Measurements from ENCODE around the gene PCDHGB7. TPM values are rescaled to one million over a fixed set of nuclear protein-coding genes. Genes with fewer than 3 reads are reported as not detected.
"Not testable (repeated sequence)": the region's sequence is repeated elsewhere in the genome, so short reads cannot be mapped to it uniquely, and the experiment has no call there.

Gene PCDHGB7
- total RNA-seq, 2 experiments from 2014 or later, result not detected

DNA sequence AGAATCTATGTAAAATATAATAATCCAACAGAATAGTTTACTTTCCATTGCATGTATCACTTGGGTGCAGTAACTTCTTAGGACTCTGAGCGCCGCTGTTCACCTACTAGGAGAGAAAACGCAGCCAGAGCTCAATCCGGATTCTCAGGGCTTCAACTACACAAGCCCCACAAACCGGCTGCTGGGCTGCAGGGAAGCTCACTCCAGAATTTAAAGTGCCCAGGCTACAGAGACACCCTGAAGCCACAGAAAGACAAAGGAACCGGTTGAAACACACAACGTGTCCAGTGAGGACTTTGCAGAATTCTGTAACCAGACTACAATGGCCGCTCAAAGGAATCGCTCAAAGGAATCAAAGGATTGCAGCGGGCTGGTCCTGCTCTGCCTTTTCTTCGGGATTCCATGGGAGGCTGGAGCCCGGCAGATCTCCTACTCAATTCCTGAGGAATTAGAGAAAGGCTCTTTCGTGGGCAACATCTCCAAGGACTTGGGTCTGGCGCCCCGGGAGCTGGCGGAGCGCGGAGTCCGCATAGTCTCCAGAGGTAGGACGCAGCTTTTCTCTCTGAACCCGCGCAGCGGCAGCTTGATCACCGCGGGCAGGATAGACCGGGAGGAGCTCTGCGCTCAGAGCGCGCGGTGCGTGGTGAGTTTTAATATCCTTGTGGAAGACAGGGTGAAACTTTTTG is 4.5 kb upstream of the PCDHGB7 start, which contains the start of gene PCDHGA10:
Gene PCDHGA10, plus strand, starts transcription at position 134 of the 686 bp plus-strand sequence. Its CDS starts 189 bp downstream, at position 323.
- Mint-ChIP-seq H3K36me3 (peaks cover 23% of the 10 kb centered on the region), H3K4me1 (peaks cover 6% of the 10 kb centered on the region), H3K9me3 (peaks cover 29% of the 10 kb centered on the region), H3K4me3 (peak within 1 kb of the TSS; percentile 77), H3K27ac (no peak within 1 kb of the TSS), H3K27me3 (peaks cover 85% of the 10 kb centered on the region)
- DNase-seq, result peak; percentile 55

DNA sequence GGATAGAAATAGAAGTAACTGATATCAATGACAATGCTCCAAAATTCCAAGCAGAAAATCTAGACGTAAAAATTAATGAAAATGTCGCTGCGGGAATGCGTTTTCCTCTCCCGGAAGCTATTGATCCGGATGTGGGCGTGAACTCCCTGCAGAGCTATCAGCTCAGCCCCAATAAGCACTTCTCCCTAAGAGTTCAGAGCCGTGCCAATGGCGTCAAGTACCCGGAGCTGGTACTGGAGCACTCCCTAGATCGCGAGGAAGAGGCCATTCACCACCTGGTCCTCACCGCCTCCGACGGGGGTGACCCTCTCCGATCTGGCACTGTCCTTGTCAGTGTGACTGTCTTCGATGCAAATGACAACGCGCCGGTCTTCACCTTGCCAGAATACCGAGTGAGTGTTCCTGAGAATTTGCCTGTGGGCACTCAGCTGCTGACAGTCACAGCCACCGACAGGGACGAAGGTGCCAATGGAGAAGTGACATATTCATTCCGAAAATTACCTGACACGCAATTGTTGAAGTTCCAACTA is 3.9 kb upstream of the PCDHGB7 start:
- Mint-ChIP-seq H3K27ac (no peak overlapping the region), H3K4me3 (peak overlapping the region; percentile 77), H3K4me1 (peaks cover 7% of the 10 kb centered on the region), H3K36me3 (peaks cover 26% of the 10 kb centered on the region), H3K9me3 (peaks cover 32% of the 10 kb centered on the region), H3K27me3 (peaks cover 85% of the 10 kb centered on the region)
- DNase-seq, result no peak

DNA sequence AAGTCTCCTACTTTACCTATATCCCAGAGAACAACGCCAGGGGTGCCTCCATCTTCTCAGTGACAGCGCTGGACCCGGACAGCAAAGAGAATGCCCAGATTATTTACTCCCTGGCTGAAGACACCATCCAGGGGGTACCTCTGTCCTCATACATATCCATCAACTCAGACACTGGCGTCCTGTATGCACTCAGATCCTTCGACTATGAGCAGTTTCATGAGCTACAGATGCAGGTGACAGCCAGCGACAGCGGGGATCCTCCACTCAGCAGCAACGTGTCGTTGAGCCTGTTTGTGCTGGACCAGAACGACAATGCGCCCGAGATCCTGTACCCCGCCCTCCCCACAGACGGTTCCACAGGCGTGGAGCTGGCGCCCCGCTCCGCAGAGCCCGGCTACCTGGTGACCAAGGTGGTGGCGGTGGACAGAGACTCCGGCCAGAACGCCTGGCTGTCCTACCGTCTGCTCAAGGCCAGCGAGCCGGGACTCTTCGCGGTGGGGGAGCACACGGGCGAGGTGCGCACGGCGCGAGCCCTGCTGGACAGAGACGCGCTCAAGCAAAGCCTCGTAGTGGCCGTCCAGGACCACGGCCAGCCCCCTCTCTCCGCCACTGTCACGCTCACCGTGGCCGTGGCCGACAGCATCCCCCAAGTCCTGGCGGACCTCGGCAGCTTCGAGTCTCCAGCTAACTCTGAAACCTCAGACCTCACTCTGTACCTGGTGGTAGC is 2.8 kb upstream of the PCDHGB7 start:
- H3K4me3 Mint-ChIP-seq, H3K27ac Mint-ChIP-seq, H3K4me1 Mint-ChIP-seq, DNase-seq: not testable (repeated sequence)
- Mint-ChIP-seq H3K9me3 (peaks cover 28% of the 10 kb centered on the region), H3K36me3 (peaks cover 24% of the 10 kb centered on the region), H3K27me3 (peaks cover 82% of the 10 kb centered on the region)

DNA sequence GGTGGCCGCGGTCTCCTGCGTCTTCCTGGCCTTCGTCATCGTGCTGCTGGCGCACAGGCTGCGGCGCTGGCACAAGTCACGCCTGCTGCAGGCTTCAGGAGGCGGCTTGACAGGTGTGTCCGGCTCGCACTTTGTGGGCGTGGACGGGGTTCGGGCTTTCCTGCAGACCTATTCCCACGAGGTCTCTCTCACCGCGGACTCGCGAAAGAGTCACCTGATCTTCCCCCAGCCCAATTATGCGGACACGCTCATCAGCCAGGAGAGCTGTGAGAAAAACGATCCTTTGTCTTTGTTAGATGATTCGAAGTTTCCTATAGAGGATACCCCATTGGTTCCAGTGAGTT is 2.2 kb upstream of the PCDHGB7 start:
- H3K4me3 Mint-ChIP-seq, H3K27ac Mint-ChIP-seq, DNase-seq, H3K4me1 Mint-ChIP-seq: not testable (repeated sequence)
- Mint-ChIP-seq H3K9me3 (peaks cover 29% of the 10 kb centered on the region), H3K27me3 (peaks cover 84% of the 10 kb centered on the region), H3K36me3 (peaks cover 25% of the 10 kb centered on the region)

DNA sequence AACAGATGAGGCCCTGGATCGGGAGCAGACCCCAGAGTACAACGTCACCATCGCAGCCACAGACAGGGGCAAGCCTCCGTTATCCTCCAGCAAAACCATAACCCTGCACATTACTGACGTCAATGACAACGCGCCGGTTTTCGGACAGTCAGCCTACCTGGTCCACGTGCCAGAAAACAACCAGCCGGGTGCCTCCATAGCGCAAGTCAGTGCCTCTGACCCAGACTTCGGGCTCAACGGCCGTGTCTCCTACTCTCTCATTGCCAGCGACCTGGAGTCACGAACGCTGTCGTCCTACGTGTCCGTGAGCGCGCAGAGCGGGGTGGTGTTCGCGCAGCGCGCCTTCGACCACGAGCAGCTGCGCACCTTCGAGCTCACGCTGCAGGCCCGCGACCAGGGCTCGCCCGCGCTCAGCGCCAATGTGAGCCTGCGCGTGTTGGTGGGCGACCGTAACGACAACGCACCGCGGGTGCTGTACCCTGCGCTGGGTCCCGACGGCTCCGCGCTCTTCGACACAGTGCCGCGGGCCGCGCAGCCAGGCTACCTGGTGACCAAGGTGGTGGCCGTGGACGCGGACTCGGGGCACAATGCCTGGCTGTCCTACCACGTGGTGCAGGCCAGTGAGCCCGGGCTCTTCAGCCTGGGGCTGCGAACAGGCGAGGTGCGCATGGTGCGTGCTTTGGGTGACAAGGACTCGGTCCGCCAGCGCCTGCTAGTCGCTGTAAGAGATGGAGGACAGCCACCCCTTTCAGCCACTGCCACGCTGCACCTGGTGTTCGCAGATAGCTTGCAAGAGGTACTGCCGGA is 1.8 kb downstream of the PCDHGB7 start:
- Mint-ChIP-seq H3K27ac (no peak overlapping the region), H3K4me1 (peaks cover 5% of the 10 kb centered on the region), H3K9me3 (peaks cover 44% of the 10 kb centered on the region), H3K27me3 (peaks cover 90% of the 10 kb centered on the region), H3K4me3 (no peak overlapping the region), H3K36me3 (peaks cover 36% of the 10 kb centered on the region)
- no peak for DNase-seq

DNA sequence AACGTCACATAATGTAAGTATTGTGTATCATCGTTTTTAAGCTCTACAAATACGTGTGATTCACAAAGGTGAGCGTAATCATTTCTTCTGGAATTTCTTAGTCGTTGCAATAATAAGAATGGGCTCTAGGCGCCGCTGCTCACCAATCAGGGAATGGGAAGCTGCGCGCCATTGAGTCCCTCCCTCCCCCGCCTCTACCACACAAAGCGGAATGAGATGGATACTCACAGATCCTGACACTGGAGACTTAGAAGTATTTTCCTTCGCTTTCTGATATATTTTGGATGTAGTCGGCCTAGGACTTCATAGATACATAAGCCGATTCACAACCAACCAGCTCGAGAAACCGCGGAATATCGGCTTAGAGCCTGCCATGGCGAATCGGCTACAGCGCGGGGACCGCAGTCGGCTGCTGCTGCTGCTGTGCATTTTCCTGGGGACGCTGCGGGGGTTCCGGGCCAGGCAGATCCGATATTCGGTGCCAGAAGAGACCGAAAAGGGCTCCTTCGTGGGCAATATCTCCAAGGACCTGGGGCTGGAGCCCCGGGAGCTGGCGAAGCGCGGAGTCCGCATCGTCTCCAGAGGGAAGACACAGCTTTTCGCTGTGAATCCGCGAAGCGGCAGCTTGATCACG is 3.5 kb downstream of the PCDHGB7 start, which contains the start of gene PCDHGA11:
Gene PCDHGA11, plus strand, starts transcription at position 197 of the 634 bp plus-strand sequence. Its CDS starts 177 bp downstream, at position 374.
- Mint-ChIP-seq H3K4me3 (peak within 1 kb of the TSS; percentile 78), H3K4me1 (peaks cover 5% of the 10 kb centered on the region), H3K36me3 (peaks cover 32% of the 10 kb centered on the region), H3K27ac (no peak within 1 kb of the TSS), H3K27me3 (peaks cover 88% of the 10 kb centered on the region), H3K9me3 (peaks cover 37% of the 10 kb centered on the region)
- no peak for DNase-seq

DNA sequence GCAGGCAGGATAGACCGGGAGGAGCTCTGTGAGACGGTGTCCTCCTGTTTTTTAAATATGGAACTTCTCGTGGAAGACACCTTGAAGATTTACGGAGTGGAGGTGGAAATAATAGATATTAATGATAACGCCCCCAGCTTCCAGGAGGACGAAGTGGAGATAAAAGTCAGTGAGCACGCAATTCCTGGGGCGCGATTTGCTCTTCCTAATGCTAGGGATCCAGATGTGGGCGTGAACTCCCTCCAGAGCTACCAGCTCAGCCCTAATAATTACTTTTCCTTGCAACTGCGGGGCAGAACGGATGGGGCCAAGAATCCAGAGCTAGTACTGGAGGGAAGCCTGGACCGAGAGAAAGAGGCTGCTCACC is 4.0 kb downstream of the PCDHGB7 start:
- Mint-ChIP-seq H3K4me3 (peak overlapping the region; percentile 78), H3K9me3 (peaks cover 37% of the 10 kb centered on the region), H3K27me3 (peaks cover 88% of the 10 kb centered on the region), H3K36me3 (peaks cover 32% of the 10 kb centered on the region), H3K27ac (no peak overlapping the region), H3K4me1 (peaks cover 5% of the 10 kb centered on the region)
- no peak for DNase-seq

DNA sequence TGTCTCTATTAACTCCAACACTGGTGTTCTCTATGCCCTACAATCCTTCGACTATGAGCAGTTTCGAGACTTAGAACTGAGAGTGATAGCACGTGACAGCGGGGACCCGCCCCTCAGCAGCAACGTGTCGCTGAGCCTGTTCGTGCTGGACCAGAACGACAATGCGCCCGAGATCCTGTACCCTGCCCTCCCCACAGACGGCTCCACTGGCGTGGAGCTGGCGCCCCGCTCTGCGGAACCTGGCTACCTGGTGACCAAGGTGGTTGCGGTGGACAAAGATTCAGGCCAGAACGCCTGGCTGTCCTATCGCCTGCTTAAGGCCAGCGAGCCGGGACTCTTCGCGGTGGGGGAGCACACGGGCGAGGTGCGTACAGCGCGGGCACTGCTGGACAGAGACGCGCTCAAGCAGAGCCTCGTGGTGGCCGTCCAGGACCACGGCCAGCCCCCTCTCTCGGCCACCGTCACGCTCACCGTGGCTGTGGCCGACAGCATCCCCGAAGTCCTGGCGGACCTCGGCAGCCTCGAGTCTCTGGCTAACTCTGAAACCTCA is 5.3 kb downstream of the PCDHGB7 start:
- Mint-ChIP-seq H3K27me3 (peaks cover 90% of the 10 kb centered on the region), H3K4me1 (peaks cover 4% of the 10 kb centered on the region), H3K9me3 (peaks cover 35% of the 10 kb centered on the region), H3K4me3 (no peak overlapping the region), H3K27ac (no peak overlapping the region), H3K36me3 (peaks cover 32% of the 10 kb centered on the region)
- no peak for DNase-seq

DNA sequence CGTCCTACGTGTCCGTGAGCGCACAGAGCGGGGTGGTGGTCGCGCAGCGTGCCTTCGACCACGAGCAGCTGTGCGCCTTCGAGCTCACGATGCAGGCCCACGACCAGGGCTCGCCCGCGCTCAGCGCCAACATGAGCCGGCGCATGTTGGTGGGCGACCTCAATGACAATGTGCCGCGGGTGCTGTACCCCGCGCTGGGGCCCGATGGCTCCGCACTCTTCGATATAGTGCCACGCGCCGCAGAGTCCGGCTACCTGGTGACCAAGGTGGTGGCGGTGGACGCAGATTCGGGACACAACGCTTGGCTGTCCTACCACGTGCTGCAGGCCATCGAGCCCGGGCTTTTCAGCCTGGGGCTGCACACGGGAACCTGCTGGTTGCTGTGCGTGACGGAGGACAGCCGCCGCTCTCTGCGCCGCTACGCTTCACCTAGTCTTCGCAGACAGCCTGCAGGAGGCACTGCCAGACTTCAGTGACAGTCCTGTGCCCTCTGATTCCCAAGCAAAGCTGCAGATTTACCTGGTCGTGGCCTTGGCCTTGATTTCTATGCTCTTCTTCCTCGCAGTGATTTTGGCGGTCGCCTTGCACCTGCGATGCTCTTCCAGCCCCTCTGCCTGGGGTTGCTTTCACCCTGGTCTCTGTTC is 10.4 kb downstream of the PCDHGB7 start:
- no peak for DNase-seq
- no peak overlapping the region for H3K4me3 Mint-ChIP-seq
- no peak overlapping the region for H3K27ac Mint-ChIP-seq
- H3K36me3 Mint-ChIP-seq, result peaks cover 26% of the 10 kb centered on the region
- H3K9me3 Mint-ChIP-seq, result peaks cover 28% of the 10 kb centered on the region
- H3K4me1 Mint-ChIP-seq, result peaks cover 6% of the 10 kb centered on the region
- H3K27me3 Mint-ChIP-seq, result peaks cover 82% of the 10 kb centered on the region

DNA sequence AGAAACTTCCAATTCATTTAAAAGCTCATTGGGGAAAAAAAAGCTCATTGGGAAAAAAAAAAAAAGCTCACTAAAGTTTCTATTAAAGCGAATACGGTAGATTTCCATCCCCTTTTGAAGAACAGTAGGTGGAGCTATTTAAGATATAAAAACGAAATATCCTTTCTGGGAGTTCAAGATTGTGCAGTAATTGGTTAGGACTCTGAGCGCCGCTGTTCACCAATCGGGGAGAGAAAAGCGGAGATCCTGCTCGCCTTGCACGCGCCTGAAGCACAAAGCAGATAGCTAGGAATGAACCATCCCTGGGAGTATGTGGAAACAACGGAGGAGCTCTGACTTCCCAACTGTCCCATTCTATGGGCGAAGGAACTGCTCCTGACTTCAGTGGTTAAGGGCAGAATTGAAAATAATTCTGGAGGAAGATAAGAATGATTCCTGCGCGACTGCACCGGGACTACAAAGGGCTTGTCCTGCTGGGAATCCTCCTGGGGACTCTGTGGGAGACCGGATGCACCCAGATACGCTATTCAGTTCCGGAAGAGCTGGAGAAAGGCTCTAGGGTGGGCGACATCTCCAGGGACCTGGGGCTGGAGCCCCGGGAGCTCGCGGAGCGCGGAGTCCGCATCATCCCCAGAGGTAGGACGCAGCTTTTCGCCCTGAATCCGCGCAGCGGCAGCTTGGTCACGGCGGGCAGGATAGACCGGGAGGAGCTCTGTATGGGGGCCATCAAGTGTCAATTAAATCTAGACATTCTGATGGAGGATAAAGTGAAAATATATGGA is 13.0 kb downstream of the PCDHGB7 start, which contains the start of gene PCDHGA12:
Gene PCDHGA12, plus strand, starts transcription at position 176 of the 782 bp plus-strand sequence. Its CDS starts 253 bp downstream, at position 429.
- H3K4me1 Mint-ChIP-seq, result peaks cover 6% of the 10 kb centered on the region
- peaks cover 28% of the 10 kb centered on the region for H3K9me3 Mint-ChIP-seq
- peaks cover 26% of the 10 kb centered on the region for H3K36me3 Mint-ChIP-seq
- H3K4me3 Mint-ChIP-seq, result peak within 1 kb of the TSS; percentile 44
- peaks cover 85% of the 10 kb centered on the region for H3K27me3 Mint-ChIP-seq
- DNase-seq, result peak; percentile 38
- no peak within 1 kb of the TSS for H3K27ac Mint-ChIP-seq

DNA sequence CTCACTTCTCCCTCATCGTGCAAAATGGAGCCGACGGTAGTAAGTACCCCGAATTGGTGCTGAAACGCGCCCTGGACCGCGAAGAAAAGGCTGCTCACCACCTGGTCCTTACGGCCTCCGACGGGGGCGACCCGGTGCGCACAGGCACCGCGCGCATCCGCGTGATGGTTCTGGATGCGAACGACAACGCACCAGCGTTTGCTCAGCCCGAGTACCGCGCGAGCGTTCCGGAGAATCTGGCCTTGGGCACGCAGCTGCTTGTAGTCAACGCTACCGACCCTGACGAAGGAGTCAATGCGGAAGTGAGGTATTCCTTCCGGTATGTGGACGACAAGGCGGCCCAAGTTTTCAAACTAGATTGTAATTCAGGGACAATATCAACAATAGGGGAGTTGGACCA is 13.8 kb downstream of the PCDHGB7 start:
- no peak for DNase-seq
- Mint-ChIP-seq H3K27me3 (peaks cover 81% of the 10 kb centered on the region), H3K27ac (no peak overlapping the region), H3K4me3 (peak overlapping the region; percentile 44), H3K9me3 (peaks cover 28% of the 10 kb centered on the region), H3K36me3 (peaks cover 26% of the 10 kb centered on the region), H3K4me1 (peaks cover 6% of the 10 kb centered on the region)

DNA sequence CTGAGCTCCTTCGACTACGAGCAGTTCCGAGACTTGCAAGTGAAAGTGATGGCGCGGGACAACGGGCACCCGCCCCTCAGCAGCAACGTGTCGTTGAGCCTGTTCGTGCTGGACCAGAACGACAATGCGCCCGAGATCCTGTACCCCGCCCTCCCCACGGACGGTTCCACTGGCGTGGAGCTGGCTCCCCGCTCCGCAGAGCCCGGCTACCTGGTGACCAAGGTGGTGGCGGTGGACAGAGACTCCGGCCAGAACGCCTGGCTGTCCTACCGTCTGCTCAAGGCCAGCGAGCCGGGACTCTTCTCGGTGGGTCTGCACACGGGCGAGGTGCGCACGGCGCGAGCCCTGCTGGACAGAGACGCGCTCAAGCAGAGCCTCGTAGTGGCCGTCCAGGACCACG is 14.8 kb downstream of the PCDHGB7 start:
- DNase-seq, H3K4me1 Mint-ChIP-seq, H3K27ac Mint-ChIP-seq, H3K4me3 Mint-ChIP-seq: not testable (repeated sequence)
- peaks cover 75% of the 10 kb centered on the region for H3K27me3 Mint-ChIP-seq
- peaks cover 26% of the 10 kb centered on the region for H3K36me3 Mint-ChIP-seq
- peaks cover 29% of the 10 kb centered on the region for H3K9me3 Mint-ChIP-seq

DNA sequence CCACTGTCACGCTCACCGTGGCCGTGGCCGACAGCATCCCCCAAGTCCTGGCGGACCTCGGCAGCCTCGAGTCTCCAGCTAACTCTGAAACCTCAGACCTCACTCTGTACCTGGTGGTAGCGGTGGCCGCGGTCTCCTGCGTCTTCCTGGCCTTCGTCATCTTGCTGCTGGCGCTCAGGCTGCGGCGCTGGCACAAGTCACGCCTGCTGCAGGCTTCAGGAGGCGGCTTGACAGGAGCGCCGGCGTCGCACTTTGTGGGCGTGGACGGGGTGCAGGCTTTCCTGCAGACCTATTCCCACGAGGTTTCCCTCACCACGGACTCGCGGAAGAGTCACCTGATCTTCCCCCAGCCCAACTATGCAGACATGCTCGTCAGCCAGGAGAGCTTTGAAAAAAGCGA is 15.2 kb downstream of the PCDHGB7 start:
- peaks cover 29% of the 10 kb centered on the region for H3K9me3 Mint-ChIP-seq
- H3K27ac Mint-ChIP-seq, H3K4me3 Mint-ChIP-seq, H3K4me1 Mint-ChIP-seq, DNase-seq: not testable (repeated sequence)
- H3K36me3 Mint-ChIP-seq, result peaks cover 26% of the 10 kb centered on the region
- H3K27me3 Mint-ChIP-seq, result peaks cover 73% of the 10 kb centered on the region
